Left lung (tissue), 10 donors: ENCODE measurements around the gene INKA1. TPM values are rescaled to one million over a fixed set of nuclear protein-coding genes. Genes with fewer than 3 reads are reported as not detected.

Source experiments
- ATAC-seq: fragments of 200-7000 bp; cut with Tn5 transposase; one replicate; pipeline ENCODE4 v1.9.1; 2020; ENCODE audit warnings: moderate library complexity
- DNase-seq, 4 donors: peaks; one replicate each; pipeline ENCODE4 v3.0.0-alpha.2; 2013 to 2020
- H3K27ac ChIP-seq, 2 donors: fragments of 200-600 bp; sonication (generic) in 1 of 2; one replicate each; pipeline versions ENCODE4 v1.5.0 to v1.8.0; 2020 to 2021
- H3K27me3 ChIP-seq, 2 donors: fragments of 200-600 bp; sonication (generic) in 1 of 2; one replicate each; pipeline versions ENCODE4 v1.5.0 to v1.8.0; 2020 to 2021
- H3K36me3 ChIP-seq, 2 donors: fragments of 200-600 bp; sonication (generic) in 1 of 2; one replicate each; pipeline versions ENCODE4 v1.5.0 to v1.8.0; 2020 to 2021
- H3K4me1 ChIP-seq, 2 donors: fragments of 200-600 bp; one replicate each; pipeline ENCODE4 v1.8.0; 2021
- H3K4me3 ChIP-seq, 2 donors: fragments of 200-600 bp; sonication (generic) in 1 of 2; one replicate each; pipeline versions ENCODE4 v1.5.0 to v1.8.0; 2020 to 2021; ENCODE audit warnings: mild to moderate bottlenecking in 1 of 2
- H3K9me3 ChIP-seq, 2 donors: fragments of 200-600 bp; sonication (generic) in 1 of 2; one replicate each; pipeline versions ENCODE4 v1.5.0 to v1.8.0; 2020 to 2021
- CTCF ChIP-seq, 2 donors: fragments of 200-600 bp; sonication (generic) in 1 of 2; IDR thresholded peaks; one replicate each; pipeline versions ENCODE4 v1.5.0 to v1.8.0; 2021; ENCODE audit warnings: antibody characterized with exemption in 2 of 2
- intact Hi-C, 2 donors: fragments of 100-400 bp; cut with DNase I; formaldehyde crosslinking; loops; one replicate each; pipeline versions ENCODE4 v1.11.2 to v1.14.2; 2022
- polyA plus RNA-seq, 6 donors: library from polyadenylated mRNA; unstranded; fragments of 120-200 nt; gene quantifications; one replicate each; pipeline ENCODE4 v1.2.1, GENCODE V29; 2013; ENCODE audit not compliant: insufficient read length in 6 of 6
- total RNA-seq, 2 donors: library from RNA; stranded (reverse); fragmentation: NEBNext Ultra II Directional; extraction: Animal tissue kit (Norgen Biotek cat#: 25700); gene quantifications; one replicate each; pipeline ENCODE4 v1.2.1, GENCODE V29; 2021
- donor health status: DM: no; HTN: yes; CAD: no.
- donor health status: DM: no; HTN: no; CAD: no.

Gene INKA1
- total and polyA plus RNA-seq, 8 donors, result 3.7 to 18.9 (median 13.3) TPM

DNA sequence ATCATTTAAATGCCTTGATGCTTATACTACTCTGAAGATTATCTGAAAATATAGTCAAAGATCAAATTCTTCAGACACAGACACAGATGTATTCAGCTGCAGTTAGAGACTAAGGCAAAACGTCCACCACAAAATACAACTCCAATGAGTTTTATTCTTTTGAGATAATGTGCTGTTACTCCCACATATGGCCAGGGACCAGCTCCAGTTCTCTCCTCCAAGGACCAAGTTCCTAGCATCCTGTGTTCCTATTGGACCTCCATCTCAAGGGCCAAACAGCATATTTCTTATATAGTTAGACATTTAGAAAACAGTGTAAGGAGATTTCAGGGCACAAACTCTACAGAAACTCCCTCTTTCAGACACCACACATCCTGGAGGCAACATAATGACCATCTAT is 43.8 kb upstream of the INKA1 start:
- DNase-seq, result no peak
- H3K4me1 ChIP-seq, result peaks cover 0 to 7% of the 10 kb centered on the region in 2 donors
- no peak for ATAC-seq
- H3K27ac ChIP-seq, result no peak overlapping the region
- peaks cover 0 to 6% of the 10 kb centered on the region in 2 donors for H3K36me3 ChIP-seq
- no peak overlapping the region for H3K4me3 ChIP-seq
- TF ChIP-seq CTCF (IDR thresholded peaks at IDR 0.05), result no peak
- H3K9me3 ChIP-seq, result no peaks in the 10 kb centered on the region
- H3K27me3 ChIP-seq, result no peaks in the 10 kb centered on the region
- intact Hi-C loops, result no loop called here

GRCh38 chr3:49761661-49762060 is 41.4 kb upstream of the INKA1 start:
- DNase-seq, result no peak
- peaks cover 0 to 19% of the 10 kb centered on the region in 2 donors for H3K36me3 ChIP-seq
- H3K4me3 ChIP-seq, result no peak overlapping the region
- no peak for ATAC-seq
- intact Hi-C loops, result no loop called here
- H3K9me3 ChIP-seq, result no peaks in the 10 kb centered on the region
- no peaks in the 10 kb centered on the region for H3K27me3 ChIP-seq
- no peak for TF ChIP-seq CTCF (IDR thresholded peaks at IDR 0.05)
- peaks cover 0 to 4% of the 10 kb centered on the region in 2 donors for H3K4me1 ChIP-seq
- H3K27ac ChIP-seq, result no peak overlapping the region

DNA sequence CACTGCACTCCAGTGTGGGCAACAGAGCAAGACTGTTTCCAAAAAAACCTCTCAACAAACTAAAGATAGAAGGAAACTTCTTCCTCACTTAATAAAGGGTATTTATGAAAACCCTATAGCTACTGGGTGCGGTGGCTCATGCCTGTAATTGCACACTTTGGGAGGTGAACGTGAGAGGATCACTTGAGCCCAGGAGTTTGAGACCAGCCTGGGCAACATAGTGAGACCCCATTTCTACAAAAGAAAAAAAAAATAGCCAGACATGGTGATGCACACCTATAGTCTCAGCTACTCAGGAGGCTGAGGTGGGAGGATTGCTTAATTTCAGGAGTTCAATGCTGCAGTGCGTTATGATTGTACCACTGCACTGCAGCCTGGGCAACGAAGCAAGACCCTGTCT is 39.1 kb upstream of the INKA1 start:
- Histone ChIP-seq H3K36me3 (peaks cover 0 to 19% of the 10 kb centered on the region in 2 donors), H3K27ac (no peak overlapping the region), H3K4me3 (no peak overlapping the region), H3K4me1 (peaks cover 0 to 4% of the 10 kb centered on the region in 2 donors), H3K27me3 (no peaks in the 10 kb centered on the region), H3K9me3 (no peaks in the 10 kb centered on the region)
- DNase-seq (no peak), ATAC-seq (no peak)
- intact Hi-C loops, result no loop called here
- TF ChIP-seq CTCF (IDR thresholded peaks at IDR 0.05), result no peak

DNA sequence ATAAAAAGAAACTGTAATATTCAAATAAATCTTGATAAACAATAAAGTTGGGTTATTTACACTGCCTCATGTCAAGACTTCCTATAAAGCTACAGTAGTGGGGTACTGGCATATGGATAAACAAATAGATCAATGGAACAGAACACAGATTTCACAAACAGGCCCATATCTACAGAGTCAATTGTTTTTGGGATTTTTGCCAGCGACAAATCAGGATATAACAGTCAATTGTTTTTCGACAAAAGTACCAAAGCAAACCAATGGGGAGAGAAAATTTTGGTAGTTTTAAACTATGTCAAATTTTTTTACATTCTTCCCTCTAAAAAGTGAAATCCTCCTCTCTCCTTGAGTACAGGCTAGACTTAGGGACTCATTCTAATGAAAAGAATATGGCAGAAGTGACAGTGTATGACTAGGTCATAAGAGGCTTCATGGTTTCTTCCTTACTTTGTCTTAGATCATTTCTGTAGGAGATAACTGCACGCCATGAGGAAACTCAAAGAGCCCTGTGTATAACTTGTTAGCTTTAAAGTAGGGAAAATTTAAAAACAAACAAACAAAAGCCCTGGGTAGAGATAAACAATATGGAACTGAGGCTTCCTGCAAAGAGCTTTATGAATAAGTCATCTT is 33.7 kb upstream of the INKA1 start:
- DNase-seq, result no peak
- no peak for ATAC-seq
- Histone ChIP-seq H3K36me3 (peaks cover 0 to 23% of the 10 kb centered on the region in 2 donors), H3K9me3 (no peaks in the 10 kb centered on the region), H3K4me3 (no peak overlapping the region), H3K27me3 (no peaks in the 10 kb centered on the region), H3K27ac (no peak overlapping the region), H3K4me1 (peaks cover 0 to 15% of the 10 kb centered on the region in 2 donors)
- intact Hi-C loops, result no loop called here
- no peak for TF ChIP-seq CTCF (IDR thresholded peaks at IDR 0.05)

DNA sequence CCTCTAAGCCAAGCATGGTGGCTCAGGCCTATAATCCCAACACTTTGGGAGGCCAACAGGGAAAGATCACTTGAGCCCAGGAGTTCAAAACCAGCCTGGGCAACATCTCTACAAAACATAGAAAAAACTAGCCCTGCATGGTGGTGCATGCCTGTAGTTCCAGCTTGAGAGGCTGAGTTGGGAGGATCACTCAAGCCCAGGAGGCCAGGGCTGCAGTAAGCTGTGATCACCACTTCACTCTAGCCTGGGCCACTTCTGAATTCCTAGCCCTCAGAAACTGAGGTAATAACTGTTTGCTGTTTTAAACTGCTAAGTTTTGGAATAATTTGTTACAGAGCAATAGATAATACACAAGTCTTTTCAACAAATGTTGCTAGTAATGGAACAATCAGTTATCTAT is 33.1 kb upstream of the INKA1 start:
- DNase-seq, result no peak
- intact Hi-C loops, result no loop called here
- no peak for TF ChIP-seq CTCF (IDR thresholded peaks at IDR 0.05)
- H3K27me3 ChIP-seq, result no peaks in the 10 kb centered on the region
- no peaks in the 10 kb centered on the region for H3K9me3 ChIP-seq
- peaks cover 0 to 23% of the 10 kb centered on the region in 2 donors for H3K36me3 ChIP-seq
- no peak overlapping the region for H3K4me3 ChIP-seq
- no peak for ATAC-seq
- H3K27ac ChIP-seq, result no peak overlapping the region
- peaks cover 0 to 15% of the 10 kb centered on the region in 2 donors for H3K4me1 ChIP-seq
